ENCODE data around the gene SHISA5.

The SHISA5 gene

DNA sequence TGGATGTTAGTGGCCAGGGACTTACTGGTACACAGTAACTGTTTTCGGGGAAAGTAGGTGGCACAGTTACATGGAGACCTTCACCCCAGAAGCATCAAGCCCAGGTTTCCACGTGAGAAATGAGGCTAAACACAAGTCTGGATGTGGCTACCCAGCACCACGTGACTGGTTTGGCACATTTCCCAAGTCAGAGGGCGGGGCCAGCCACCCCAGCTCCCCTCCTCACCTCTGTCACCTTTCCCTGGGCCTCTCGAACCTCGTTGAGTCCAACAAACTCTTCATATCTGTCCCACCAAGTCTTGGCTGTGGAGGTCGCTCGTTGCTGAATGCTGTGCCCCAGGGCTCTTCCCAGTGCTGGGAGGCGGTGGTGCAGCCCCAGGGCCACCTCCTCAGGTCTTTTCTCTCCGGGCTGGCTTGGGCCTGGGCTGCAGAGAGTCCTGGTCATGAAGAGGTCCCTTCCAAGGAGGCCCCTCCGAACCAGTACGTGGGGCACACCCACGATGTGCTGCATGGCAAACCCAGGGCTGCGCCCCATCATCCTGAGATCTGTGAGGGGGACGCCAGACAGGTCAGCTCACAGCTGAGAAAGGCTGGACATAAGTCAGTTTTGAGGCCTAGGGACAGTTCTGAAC, 69.3 kb downstream of the SHISA5 start:
- Histone ChIP-seq H3K27me3 (ENCODE audit: insufficient read depth, poor library complexity, severe bottlenecking) (no peaks in the 10 kb centered on the region), H3K27ac (ENCODE audit: poor library complexity, severe bottlenecking) (peak overlapping the region; percentile 92), H3K9me3 (ENCODE audit: severe bottlenecking) (no peaks in the 10 kb centered on the region), H3K4me1 (ENCODE audit: insufficient read depth, poor library complexity, severe bottlenecking) (peaks cover 51% of the 10 kb centered on the region), H3K36me3 (ENCODE audit: low read depth) (peaks cover 28% of the 10 kb centered on the region), H3K4me3 (ENCODE audit: severe bottlenecking) (no peak overlapping the region)
- TF ChIP-seq, protein P1, sequence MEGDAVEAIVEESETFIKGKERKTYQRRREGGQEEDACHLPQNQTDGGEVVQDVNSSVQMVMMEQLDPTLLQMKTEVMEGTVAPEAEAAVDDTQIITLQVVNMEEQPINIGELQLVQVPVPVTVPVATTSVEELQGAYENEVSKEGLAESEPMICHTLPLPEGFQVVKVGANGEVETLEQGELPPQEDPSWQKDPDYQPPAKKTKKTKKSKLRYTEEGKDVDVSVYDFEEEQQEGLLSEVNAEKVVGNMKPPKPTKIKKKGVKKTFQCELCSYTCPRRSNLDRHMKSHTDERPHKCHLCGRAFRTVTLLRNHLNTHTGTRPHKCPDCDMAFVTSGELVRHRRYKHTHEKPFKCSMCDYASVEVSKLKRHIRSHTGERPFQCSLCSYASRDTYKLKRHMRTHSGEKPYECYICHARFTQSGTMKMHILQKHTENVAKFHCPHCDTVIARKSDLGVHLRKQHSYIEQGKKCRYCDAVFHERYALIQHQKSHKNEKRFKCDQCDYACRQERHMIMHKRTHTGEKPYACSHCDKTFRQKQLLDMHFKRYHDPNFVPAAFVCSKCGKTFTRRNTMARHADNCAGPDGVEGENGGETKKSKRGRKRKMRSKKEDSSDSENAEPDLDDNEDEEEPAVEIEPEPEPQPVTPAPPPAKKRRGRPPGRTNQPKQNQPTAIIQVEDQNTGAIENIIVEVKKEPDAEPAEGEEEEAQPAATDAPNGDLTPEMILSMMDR (IDR thresholded peaks at IDR 0.05; ENCODE audit: poor library complexity, severe bottlenecking): no peak
- ATAC-seq (ENCODE audit: low read depth) (no peak), DNase-seq (ENCODE audit: low spot score) (peak; percentile 42)

DNA sequence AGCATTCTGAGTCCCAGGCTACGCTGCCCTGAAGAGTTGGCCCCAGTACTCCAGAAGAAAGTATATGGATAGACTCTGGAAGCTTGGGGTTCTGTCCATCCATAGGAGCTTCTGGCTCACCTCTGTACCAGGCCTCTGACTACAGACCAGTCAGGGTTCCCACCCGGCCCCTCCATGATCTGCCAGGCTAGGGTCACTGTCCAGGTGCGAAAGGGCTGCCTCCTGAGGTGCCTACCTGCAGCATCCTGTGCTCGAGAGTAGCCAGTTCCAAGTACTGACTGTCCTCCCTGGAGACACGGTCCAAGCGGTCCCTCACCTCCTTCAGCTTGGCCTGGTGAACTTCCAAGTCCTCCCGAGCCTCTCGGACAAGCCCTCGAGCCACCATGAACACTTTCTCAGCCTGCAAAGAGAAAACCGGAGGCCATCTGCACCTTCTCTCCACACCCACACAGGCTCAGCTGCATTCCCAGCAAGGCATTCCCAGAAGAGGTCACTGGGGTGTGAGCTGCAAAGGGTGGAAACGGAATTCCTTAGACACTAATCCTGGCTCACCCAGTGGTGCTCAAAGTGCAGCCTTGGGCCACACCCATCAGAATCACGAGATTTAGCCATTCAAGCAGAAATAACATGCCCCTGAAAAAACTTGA, 70.4 kb downstream of the SHISA5 start:
- ATAC-seq (ENCODE audit: low read depth): peak; percentile 60
- H3K9me3 ChIP-seq (ENCODE audit: severe bottlenecking): no peaks in the 10 kb centered on the region
- peaks cover 28% of the 10 kb centered on the region for H3K36me3 ChIP-seq (ENCODE audit: low read depth)
- no peaks in the 10 kb centered on the region for H3K27me3 ChIP-seq (ENCODE audit: insufficient read depth, poor library complexity, severe bottlenecking)
- DNase-seq (ENCODE audit: low spot score): peak; percentile 86
- peak overlapping the region; percentile 9 for H3K4me3 ChIP-seq (ENCODE audit: severe bottlenecking)
- H3K4me1 ChIP-seq (ENCODE audit: insufficient read depth, poor library complexity, severe bottlenecking): peaks cover 46% of the 10 kb centered on the region
- TF ChIP-seq, protein P1 (IDR thresholded peaks at IDR 0.05; ENCODE audit: poor library complexity, severe bottlenecking): no peak
- H3K27ac ChIP-seq (ENCODE audit: poor library complexity, severe bottlenecking): peak overlapping the region; percentile 92

DNA sequence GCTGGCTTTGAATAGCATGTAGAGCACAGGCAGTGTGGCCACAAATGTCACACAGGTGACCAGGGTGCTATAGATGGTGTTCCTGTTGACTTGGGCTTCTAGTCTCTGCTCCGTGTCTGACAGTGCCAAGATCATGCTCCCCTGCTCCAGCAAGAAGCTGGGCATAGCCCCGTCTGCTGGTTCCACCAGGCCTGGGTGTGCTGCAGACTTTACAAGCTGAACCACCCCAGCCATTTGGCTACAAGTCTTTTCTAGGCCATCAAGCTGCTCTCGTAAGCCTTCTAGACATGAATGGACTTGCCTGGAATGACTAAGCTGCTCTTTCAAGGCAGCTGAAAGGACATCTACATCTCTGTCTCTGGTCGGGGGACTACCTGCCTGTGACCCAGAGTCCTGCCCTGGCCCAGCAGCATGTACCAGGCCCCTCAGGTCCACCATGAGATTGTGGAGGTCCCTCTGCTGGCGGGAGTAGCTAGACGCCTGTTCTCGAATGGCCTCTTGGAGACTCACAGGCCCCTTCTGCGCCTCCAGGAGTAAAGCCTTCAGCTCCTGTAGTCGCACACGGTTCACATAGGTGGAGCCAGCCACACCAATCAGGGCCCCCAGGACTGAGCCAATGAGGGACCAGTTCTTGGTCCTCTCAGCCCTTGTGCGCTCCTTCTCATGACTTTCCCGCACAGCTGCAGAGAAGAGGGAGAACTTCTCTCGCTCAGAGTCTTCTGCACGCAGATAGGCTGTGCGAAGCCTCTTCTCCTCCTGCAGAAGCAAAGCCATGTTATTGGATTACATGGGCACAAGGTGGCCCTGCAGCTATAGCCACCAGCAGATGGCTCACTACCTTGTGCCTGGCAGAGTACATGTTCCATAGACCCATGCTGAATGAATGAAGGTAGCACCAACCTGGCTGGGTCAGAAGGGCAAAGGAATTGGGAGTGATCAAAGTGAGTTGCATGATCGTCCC, 71.3 kb downstream of the SHISA5 start:
- Histone ChIP-seq H3K4me3 (ENCODE audit: severe bottlenecking) (no peak overlapping the region), H3K27ac (ENCODE audit: poor library complexity, severe bottlenecking) (peak overlapping the region; percentile 92), H3K4me1 (ENCODE audit: insufficient read depth, poor library complexity, severe bottlenecking) (peaks cover 46% of the 10 kb centered on the region), H3K27me3 (ENCODE audit: insufficient read depth, poor library complexity, severe bottlenecking) (no peaks in the 10 kb centered on the region), H3K36me3 (ENCODE audit: low read depth) (peaks cover 32% of the 10 kb centered on the region), H3K9me3 (ENCODE audit: severe bottlenecking) (no peaks in the 10 kb centered on the region)
- ATAC-seq (ENCODE audit: low read depth): peak; percentile 30
- TF ChIP-seq, protein P1 (IDR thresholded peaks at IDR 0.05; ENCODE audit: poor library complexity, severe bottlenecking): peak; percentile 35
- DNase-seq (ENCODE audit: low spot score): peak; percentile 71

DNA sequence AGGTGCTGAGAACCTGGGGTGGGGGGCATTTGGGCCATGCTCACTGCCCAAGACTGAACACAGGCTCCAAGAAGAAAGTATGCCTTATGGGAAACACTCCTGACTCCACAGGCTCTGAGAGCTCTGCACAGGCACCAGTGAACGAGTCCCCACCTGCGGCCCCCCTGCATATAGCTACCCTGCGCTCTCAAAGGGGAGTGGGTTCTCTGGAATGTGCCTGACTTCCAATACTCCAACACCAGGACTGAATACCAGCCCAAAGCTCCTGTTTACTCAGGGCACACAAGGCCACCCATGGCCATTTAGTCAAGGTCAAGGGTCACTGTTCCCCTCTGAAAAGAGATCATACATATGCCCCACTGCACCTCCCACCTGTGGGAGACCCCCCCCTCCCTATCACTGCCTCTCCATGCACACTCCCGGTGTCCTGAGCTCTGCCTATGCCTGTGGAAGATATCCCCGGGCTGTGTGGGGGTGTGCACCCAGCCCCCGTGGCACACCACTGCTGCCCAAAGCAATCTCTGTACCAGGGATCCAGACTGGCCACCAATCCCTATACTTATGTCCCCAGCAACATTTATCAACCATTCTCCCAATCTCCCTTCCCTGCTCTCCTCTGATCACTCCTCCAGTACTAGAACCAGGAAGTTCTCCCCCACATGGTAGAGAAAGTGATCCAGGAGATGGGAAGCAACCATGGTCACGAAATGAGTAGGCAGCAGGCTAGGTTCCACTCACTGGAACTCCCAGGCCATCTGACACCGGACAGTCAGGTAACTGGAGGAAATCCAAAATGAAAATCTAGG, 72.5 kb downstream of the SHISA5 start:
- Histone ChIP-seq H3K36me3 (ENCODE audit: low read depth) (peaks cover 35% of the 10 kb centered on the region), H3K4me3 (ENCODE audit: severe bottlenecking) (no peak overlapping the region), H3K9me3 (ENCODE audit: severe bottlenecking) (no peaks in the 10 kb centered on the region), H3K4me1 (ENCODE audit: insufficient read depth, poor library complexity, severe bottlenecking) (peaks cover 55% of the 10 kb centered on the region), H3K27ac (ENCODE audit: poor library complexity, severe bottlenecking) (peak overlapping the region; percentile 92), H3K27me3 (ENCODE audit: insufficient read depth, poor library complexity, severe bottlenecking) (no peaks in the 10 kb centered on the region)
- DNase-seq (ENCODE audit: low spot score) (peak; percentile 34), ATAC-seq (ENCODE audit: low read depth) (no peak)
- TF ChIP-seq, protein P1 (IDR thresholded peaks at IDR 0.05; ENCODE audit: poor library complexity, severe bottlenecking): no peak

All from RWPE2 (cell line).